Heart left ventricle (tissue), 16 donors: Measurements from ENCODE around the gene TRPM8. TPM values are rescaled to one million over a fixed set of nuclear protein-coding genes. Genes with fewer than 3 reads are reported as not detected.

Experiments used
- ATAC-seq, 4 donors: fragments of 200-7000 bp; cut with Tn5 transposase; one replicate each; pipeline ENCODE4 v1.9.1; 2020 to 2022; ENCODE audit warnings: moderate library complexity in 4 of 4, mild to moderate bottlenecking in 3 of 4, moderate number of reproducible peaks in 1 of 4
- DNase-seq, 5 donors: peaks; one replicate each; pipeline ENCODE4 v3.0.0-alpha.2; 2020
- H3K27ac ChIP-seq, 12 donors: fragments of 200-600 bp; sonication (generic) in 4 of 12; one replicate each; pipeline versions ENCODE4 v1.5.0 to v1.8.0; 2016 to 2022; ENCODE audit warnings: mild to moderate bottlenecking in 2 of 12
- H3K27me3 ChIP-seq, 9 donors: fragments of 200-600 bp; sonication (generic) in 2 of 9; one replicate each; pipeline versions ENCODE4 v1.5.1 to v1.8.0; 2016 to 2022; ENCODE audit warnings: mild to moderate bottlenecking in 3 of 9
- H3K36me3 ChIP-seq, 9 donors: fragments of 200-600 bp; sonication (generic) in 2 of 9; one replicate each; pipeline versions ENCODE4 v1.5.0 to v1.8.0; 2018 to 2022; ENCODE audit warnings: mild to moderate bottlenecking in 2 of 9
- H3K4me1 ChIP-seq, 12 donors: fragments of 200-600 bp; sonication (generic) in 4 of 12; one replicate each; pipeline versions ENCODE4 v1.5.0 to v1.8.0; 2016 to 2022; ENCODE audit warnings: mild to moderate bottlenecking in 3 of 12
- H3K4me3 ChIP-seq, 12 donors: fragments of 200-600 bp; sonication (generic) in 4 of 12; one replicate each; pipeline versions ENCODE4 v1.5.0 to v1.8.0; 2017 to 2022; ENCODE audit warnings: mild to moderate bottlenecking in 9 of 12, moderate library complexity in 4 of 12
- H3K9me3 ChIP-seq, 12 donors: fragments of 200-600 bp; sonication (generic) in 4 of 12; one replicate each; pipeline versions ENCODE4 v1.5.0 to v1.8.0; 2016 to 2022; ENCODE audit warnings: mild to moderate bottlenecking in 1 of 12
- POLR2A ChIP-seq, 2 donors: fragments of 450-650 bp; IDR thresholded peaks; one replicate each; pipeline ENCODE4 v1.6.1; 2017; ENCODE audit warnings: antibody characterized with exemption in 2 of 2, mild to moderate bottlenecking in 2 of 2, moderate library complexity in 2 of 2
- WGBS, 4 donors: extraction: QIAGEN DNeasy Blood & Tissue Kit in 2 of 4; methylation state at CpG; one replicate each; pipeline versions ENCODE4 v1.1.5 to v1.1.7; 2013 to 2018; 5-methylcytosine and 5-hydroxymethylcytosine counted together
- intact Hi-C, 10 donors: fragments of 100-400 bp; cut with DNase I; formaldehyde crosslinking; loops; one replicate each; pipeline versions ENCODE4 v1.11.1 to v1.14.2; 2022
- polyA plus RNA-seq, 2 donors: library from polyadenylated mRNA; stranded (reverse); fragments of 200-250 nt; gene quantifications; one replicate each; pipeline ENCODE4 v1.2.3, GENCODE V29; 2013
- total RNA-seq, 9 donors: library from RNA; depleted of rRNA in 2 of 9; stranded (reverse); fragments of >200 nt in 2 of 9; fragmentation: NEBNext Ultra II Directional in 3 of 9; extraction: Animal tissue kit (Norgen Biotek cat#: 25700) in 3 of 9; gene quantifications; one replicate each; pipeline versions ENCODE4 v1.1.0 to v1.2.4, GENCODE V29; 2016 to 2023
- TF ChIP-seq, protein P1 (sequence below), 12 donors: fragments of 200-600 bp; sonication (generic) in 4 of 12; IDR thresholded peaks; one replicate each; pipeline versions ENCODE4 v1.5.0 to v1.8.0; 2018 to 2022; ENCODE audit warnings: antibody characterized with exemption in 12 of 12, mild to moderate bottlenecking in 5 of 12
- donor health status: ischemic (EF 13 %, LVEDD 7.1; RV severe dilation, severe dysfunction).
- donor health status: healthy with polysubstance abuse.
- donor health status: DM: no; HTN: yes; CAD: no.
- donor health status: DM: no; HTN: no; CAD: no.
- donor health status: ischemic (EF 25% LVEDD 6.9; RV normal size, moderate dysfunction).
- donor health status: ischemic (EF 25% LVEDD 5.7; RV mildly dilated, moderate dysfunction).
- donor health status: healthy.
- donor health status: DM: yes; HTN: yes; CAD: no.
- donor health status: ischemic (EF 35%, LVEDD 5.7; RV mildly dilated, moderate dysfunction).
- donor health status: nonischemic (EF 11% LVEDD 7.7; RV severe dilation, severe dysfunction).
- donor health status: DM: yes; HTN: yes; CAD: no.
- donor health status: PGD.
- donor health status: ischemic (EF 29% LVEDD 5.4; RV normal size, mild dysfunction).
- donor health status: nonischemic (EF 23%, LVEDD 6.1; RV moderate dilation, normal function).

The TRPM8 gene
- total and polyA plus RNA-seq, 11 donors: 0.19 to 0.25 TPM; not detected in 9

DNA sequence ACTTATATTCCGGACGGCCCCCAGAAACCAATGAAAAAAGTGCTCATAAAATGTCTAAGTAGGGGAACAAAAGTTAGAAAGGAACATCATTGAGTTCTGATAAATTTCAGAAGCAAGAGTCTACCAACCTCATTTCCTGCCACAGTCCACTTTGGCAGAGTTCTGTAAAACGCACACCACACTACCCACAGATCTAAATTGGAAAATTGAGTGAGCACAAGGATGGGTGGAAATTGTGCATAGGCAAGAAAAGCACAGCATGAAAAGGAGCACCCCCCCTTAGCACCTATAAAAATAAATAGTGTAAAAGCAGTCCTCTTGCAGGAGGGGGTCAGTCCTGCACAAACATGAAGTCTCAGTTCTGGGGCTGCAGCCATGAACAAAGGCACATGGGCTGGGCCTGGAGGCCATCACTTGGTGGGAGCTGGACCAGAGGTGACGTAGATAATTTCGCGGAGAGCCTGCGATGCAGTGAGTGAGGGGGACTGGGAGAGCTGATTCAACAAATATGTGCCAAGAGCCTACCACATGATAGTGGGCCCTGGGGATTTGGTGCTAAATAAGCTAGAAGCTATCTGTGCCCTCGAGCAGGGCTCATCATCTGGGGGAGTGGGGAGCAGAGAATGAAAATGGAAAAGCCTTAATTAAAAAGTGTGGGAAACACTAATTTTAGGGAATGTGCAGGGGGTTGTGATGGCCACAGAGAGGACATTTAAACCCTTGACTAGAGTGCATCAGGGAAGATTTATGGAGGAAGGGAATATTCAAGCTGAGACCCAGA lies 84.4 kb downstream of the TRPM8 start:
- Histone ChIP-seq H3K4me3 (no peak overlapping the region), H3K27ac (no peak overlapping the region), H3K27me3 (peaks cover 0 to 29% (median 2%) of the 10 kb centered on the region in 9 donors), H3K36me3 (no peaks in the 10 kb centered on the region), H3K4me1 (no peaks in the 10 kb centered on the region), H3K9me3 (no peaks in the 10 kb centered on the region)
- intact Hi-C loops: no loop called here
- no peak for DNase-seq
- no peak for ATAC-seq
- 75 to 76% (median 75%) methylated on average over 8 of the region's 8 CpGs for WGBS, 4 donors
- TF ChIP-seq, protein P1, sequence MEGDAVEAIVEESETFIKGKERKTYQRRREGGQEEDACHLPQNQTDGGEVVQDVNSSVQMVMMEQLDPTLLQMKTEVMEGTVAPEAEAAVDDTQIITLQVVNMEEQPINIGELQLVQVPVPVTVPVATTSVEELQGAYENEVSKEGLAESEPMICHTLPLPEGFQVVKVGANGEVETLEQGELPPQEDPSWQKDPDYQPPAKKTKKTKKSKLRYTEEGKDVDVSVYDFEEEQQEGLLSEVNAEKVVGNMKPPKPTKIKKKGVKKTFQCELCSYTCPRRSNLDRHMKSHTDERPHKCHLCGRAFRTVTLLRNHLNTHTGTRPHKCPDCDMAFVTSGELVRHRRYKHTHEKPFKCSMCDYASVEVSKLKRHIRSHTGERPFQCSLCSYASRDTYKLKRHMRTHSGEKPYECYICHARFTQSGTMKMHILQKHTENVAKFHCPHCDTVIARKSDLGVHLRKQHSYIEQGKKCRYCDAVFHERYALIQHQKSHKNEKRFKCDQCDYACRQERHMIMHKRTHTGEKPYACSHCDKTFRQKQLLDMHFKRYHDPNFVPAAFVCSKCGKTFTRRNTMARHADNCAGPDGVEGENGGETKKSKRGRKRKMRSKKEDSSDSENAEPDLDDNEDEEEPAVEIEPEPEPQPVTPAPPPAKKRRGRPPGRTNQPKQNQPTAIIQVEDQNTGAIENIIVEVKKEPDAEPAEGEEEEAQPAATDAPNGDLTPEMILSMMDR (IDR thresholded peaks at IDR 0.05): no peak
- no peak for TF ChIP-seq POLR2A (IDR thresholded peaks at IDR 0.05)

DNA sequence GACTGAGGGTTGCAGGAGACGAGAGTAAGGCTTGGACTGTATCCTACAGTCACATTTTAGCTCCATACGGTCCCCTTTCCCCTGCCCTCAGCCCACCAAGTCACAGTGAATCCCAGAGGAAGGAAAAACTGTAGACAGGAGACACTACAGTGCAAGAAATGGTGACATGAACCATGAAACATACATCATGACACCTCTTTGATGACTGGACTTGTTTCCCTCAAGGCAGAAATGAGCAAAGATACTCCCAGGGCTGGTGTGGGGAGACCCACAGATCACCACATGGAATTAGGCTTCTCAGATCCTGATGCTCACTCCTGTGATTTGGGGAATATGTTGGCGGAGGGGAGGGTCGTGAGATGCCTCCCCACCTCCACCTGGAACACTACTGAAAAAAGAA lies 85.1 kb downstream of the TRPM8 start:
- DNase-seq (no peak), ATAC-seq (no peak)
- intact Hi-C loops: no loop called here
- WGBS, 4 donors: 73 to 84% (median 79%) methylated on average over 4 of the region's 4 CpGs
- H3K27me3 ChIP-seq: peaks cover 0 to 36% (median 2%) of the 10 kb centered on the region in 9 donors
- H3K36me3 ChIP-seq: no peaks in the 10 kb centered on the region
- no peaks in the 10 kb centered on the region for H3K4me1 ChIP-seq
- TF ChIP-seq, protein P1 (IDR thresholded peaks at IDR 0.05): no peak
- no peak for TF ChIP-seq POLR2A (IDR thresholded peaks at IDR 0.05)
- H3K9me3 ChIP-seq: no peaks in the 10 kb centered on the region
- H3K27ac ChIP-seq: no peak overlapping the region
- no peak overlapping the region for H3K4me3 ChIP-seq

DNA sequence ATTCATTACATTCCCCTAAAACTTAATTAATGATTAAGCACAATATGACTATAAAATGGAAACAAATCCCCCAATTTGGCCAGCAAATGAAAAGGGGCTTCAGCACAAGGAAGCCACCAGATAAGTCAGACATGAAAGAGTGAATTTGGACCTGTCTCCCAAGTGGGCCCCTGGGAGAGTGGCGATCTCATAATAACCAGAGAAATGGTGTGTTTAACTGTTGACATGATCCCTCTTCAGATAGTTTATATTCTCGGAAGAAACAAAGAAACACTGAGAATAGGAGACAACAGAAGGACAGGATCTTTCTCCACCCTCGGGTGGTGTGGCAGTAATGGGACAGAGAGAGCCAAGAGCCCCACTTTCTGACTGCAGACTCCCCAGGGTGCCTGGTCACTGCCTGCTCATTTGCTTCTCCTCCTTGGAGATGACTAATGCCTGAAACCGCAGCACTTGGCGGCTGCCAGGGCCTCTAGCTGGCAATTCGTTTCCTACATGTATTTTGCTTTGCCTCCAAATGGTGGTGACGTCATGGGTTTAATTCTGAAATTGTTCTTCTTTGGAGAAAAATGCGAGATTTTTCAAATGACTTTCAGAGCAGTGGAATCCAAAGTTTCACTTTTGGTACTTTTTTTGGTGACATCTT lies 86.9 kb downstream of the TRPM8 start:
- 40 to 53% (median 47%) methylated on average over 8 of the region's 8 CpGs for WGBS, 4 donors
- Histone ChIP-seq H3K27me3 (peaks cover 0 to 37% (median 2%) of the 10 kb centered on the region in 9 donors), H3K9me3 (no peaks in the 10 kb centered on the region), H3K4me3 (no peak overlapping the region), H3K36me3 (no peaks in the 10 kb centered on the region), H3K4me1 (no peaks in the 10 kb centered on the region), H3K27ac (no peak overlapping the region)
- intact Hi-C loops: no loop called here
- TF ChIP-seq, protein P1 (IDR thresholded peaks at IDR 0.05): no peak
- no peak for TF ChIP-seq POLR2A (IDR thresholded peaks at IDR 0.05)
- DNase-seq (no peak), ATAC-seq (peak in 1 of 4 donors; percentile 44)

DNA sequence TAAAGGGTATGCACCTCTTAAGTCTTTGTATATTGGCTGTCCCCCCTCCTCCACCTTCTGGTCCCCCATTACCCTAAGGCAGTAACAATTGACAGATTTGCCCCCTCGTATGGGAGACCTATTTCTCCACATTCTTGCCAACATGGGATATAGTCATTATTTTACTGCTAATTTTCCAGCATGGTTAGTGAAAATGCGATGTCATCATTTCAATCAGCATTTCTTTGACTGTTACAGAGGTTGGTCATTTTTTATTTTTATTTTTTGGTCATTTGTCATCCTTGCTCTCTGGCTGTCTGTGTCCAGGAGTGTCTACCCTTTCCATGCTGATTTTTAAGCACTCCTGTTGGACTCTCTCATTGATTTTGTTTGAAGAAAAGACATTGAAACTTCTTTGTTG lies 88.0 kb downstream of the TRPM8 start:
- no peak for TF ChIP-seq POLR2A (IDR thresholded peaks at IDR 0.05)
- TF ChIP-seq, protein P1 (IDR thresholded peaks at IDR 0.05): no peak
- WGBS, 4 donors: 64 to 74% (median 72%) methylated on average over 2 of the region's 2 CpGs
- Histone ChIP-seq H3K36me3 (no peaks in the 10 kb centered on the region), H3K4me1 (no peaks in the 10 kb centered on the region), H3K4me3 (no peak overlapping the region), H3K9me3 (no peaks in the 10 kb centered on the region), H3K27me3 (peaks cover 0 to 32% (median 2%) of the 10 kb centered on the region in 9 donors), H3K27ac (no peak overlapping the region)
- DNase-seq (no peak), ATAC-seq (no peak)
- intact Hi-C loops: no loop called here
